HepG2 (cell line): ENCODE measurements around the gene TNFAIP1. TPM values are rescaled to one million over a fixed set of nuclear protein-coding genes. Genes with fewer than 3 reads are reported as not detected.
A peak's percentile ranks its signal among the peaks of the same experiment; 100 is the strongest.

ENCODE experiments used
- ATAC-seq: fragments of 200-7000 bp; cut with Tn5 transposase; 3 replicates; pipeline ENCODE4 v1.9.1; 2020; ENCODE audit warnings: mild to moderate bottlenecking, moderate library complexity
- BruUV-seq: library from RNA; stranded (reverse); fragments of 400-500 nt; replicated peaks from 2 replicates; lab custom pipeline; 2021; lab: Mats Ljungman, UMichigan
- CTCF ChIA-PET: fragments of 300-600 bp; formaldehyde crosslinking; extraction: SDS; loops from one replicate; lab custom pipeline; 2021; ENCODE audit warnings: low total read pairs, inconsistent platforms, low intra/inter-chr PET ratio; lab: Yijun Ruan, JAX
- POLR2A ChIA-PET: fragments of 350-600 bp; sonication (Branson Sonifier 250); formaldehyde crosslinking; loops from one replicate; lab custom pipeline; 2020; ENCODE audit warnings: antibody characterized with exemption, inconsistent platforms; lab: Yijun Ruan, JAX
- DNase-seq: peaks from one replicate; pipeline ENCODE4 v3.0.0-alpha.2; 2015; ENCODE audit warnings: low spot score
- FAIRE-seq: peaks from 3 replicates; lab custom pipeline; 2011; peaks lifted over from hg19 to GRCh38; lab: Jason Lieb, UNC
- H2AFZ ChIP-seq: one replicate; pipeline ENCODE4 v1.6.1; 2011; ENCODE audit warnings: low read length, inconsistent platforms
- H3K27ac ChIP-seq: fragments of 300-600 bp; 3 replicates; pipeline ENCODE4 v1.8.0; 2011; ENCODE audit warnings: mixed run types, mild to moderate bottlenecking, mixed read lengths, low read length, inconsistent platforms; ENCODE audit not compliant: insufficient read depth; ENCODE audit errors: extremely low read length
- H3K27me3 ChIP-seq, 2 experiments: fragments of 200-600 bp in 1 of 2; 2 replicates in 1 of 2; 3 replicates in 1 of 2; pipeline versions ENCODE4 v1.6.0 to v1.8.0; 2011; ENCODE audit warnings: low read length in 2 of 2, mild to moderate bottlenecking in 2 of 2, moderate library complexity in 2 of 2, inconsistent platforms in 1 of 2; ENCODE audit not compliant: insufficient read depth in 2 of 2, control insufficient read depth in 1 of 2
- H3K36me3 ChIP-seq, 2 experiments: fragments of 200-600 bp in 1 of 2; replicated peaks in 1 of 2; 2 replicates in 1 of 2; 3 replicates in 1 of 2; pipeline versions ENCODE4 v1.5.1 to v1.8.0; 2011; ENCODE audit warnings: low read length in 2 of 2, inconsistent platforms in 1 of 2; ENCODE audit not compliant: insufficient read depth in 2 of 2, control insufficient read depth in 1 of 2
- H3K4me1 ChIP-seq: 2 replicates; pipeline ENCODE4 v1.5.1; 2012; ENCODE audit warnings: low read length, inconsistent platforms; ENCODE audit not compliant: insufficient read depth
- H3K4me2 ChIP-seq: 2 replicates; pipeline ENCODE4 v1.6.0; 2011; ENCODE audit warnings: low read depth, low read length, inconsistent platforms
- H3K4me3 ChIP-seq, 3 experiments: fragments of 200-600 bp in 1 of 3; sonication (generic), shearing (Covaris generic) in 1 of 3; replicated peaks in 1 of 3; 2 replicates each; pipeline ENCODE4 v1.5.1; 2011 to 2016; ENCODE audit warnings: low read length in 3 of 3, inconsistent platforms in 2 of 3, low read depth in 2 of 3, mild to moderate bottlenecking in 2 of 3, control low read depth in 1 of 3, mixed read lengths in 1 of 3; ENCODE audit not compliant: insufficient read depth in 1 of 3
- H3K79me2 ChIP-seq: one replicate; pipeline ENCODE4 v1.6.1; 2011; ENCODE audit warnings: low read length, inconsistent platforms; ENCODE audit not compliant: insufficient read depth
- H3K9ac ChIP-seq: 2 replicates; pipeline ENCODE4 v1.6.0; 2011; ENCODE audit warnings: mild to moderate bottlenecking, low read depth, low read length, inconsistent platforms; ENCODE audit not compliant: insufficient read depth
- H3K9me3 ChIP-seq: 2 replicates; pipeline ENCODE4 v1.5.1; 2012; ENCODE audit warnings: mild to moderate bottlenecking, low read length
- H4K20me1 ChIP-seq: 2 replicates; pipeline ENCODE4 v1.6.0; 2011; ENCODE audit warnings: inconsistent platforms, mild to moderate bottlenecking, low read length, moderate library complexity; ENCODE audit not compliant: insufficient read depth
- AKAP8 ChIP-seq: sonication (generic); formaldehyde crosslinking; IDR thresholded peaks from 2 replicates; pipeline ENCODE4 v1.5.1; 2020; ENCODE audit warnings: mild to moderate bottlenecking, missing genetic modification reagents
- CHD4 ChIP-seq: fragments of 200-600 bp; sonication (generic); IDR thresholded peaks from 2 replicates; pipeline ENCODE4 v1.7.0; 2017; ENCODE audit warnings: mild to moderate bottlenecking, low read length, borderline replicate concordance
- EEA1 ChIP-seq: sonication (generic); formaldehyde crosslinking; IDR thresholded peaks from 2 replicates; pipeline ENCODE4 v1.5.1; 2020; ENCODE audit warnings: mild to moderate bottlenecking, missing genetic modification reagents, borderline replicate concordance
- GLMP ChIP-seq: sonication (generic); formaldehyde crosslinking; IDR thresholded peaks from 2 replicates; pipeline ENCODE4 v1.9.0; 2021; ENCODE audit warnings: missing genetic modification reagents, mild to moderate bottlenecking, borderline replicate concordance
- POLR2A ChIP-seq, 2 experiments: IDR thresholded peaks; 2 replicates each; pipeline ENCODE4 v1.6.1; 2011; ENCODE audit warnings: low read depth in 2 of 2, low read length in 2 of 2, mild to moderate bottlenecking in 1 of 2, moderate library complexity in 1 of 2; ENCODE audit not compliant: insufficient read depth in 1 of 2
- RAD51 ChIP-seq: fragments of 450-650 bp; IDR thresholded peaks from 2 replicates; pipeline ENCODE4 v1.6.1; 2016; ENCODE audit warnings: borderline replicate concordance
- RBFOX2 ChIP-seq: fragments of 200-400 bp; formaldehyde crosslinking; IDR thresholded peaks from 2 replicates; pipeline ENCODE4 v1.6.1; 2017; ENCODE audit warnings: low read depth, mild to moderate bottlenecking, low read length
- RFX1 ChIP-seq: fragments of 450-650 bp; IDR thresholded peaks from 2 replicates; pipeline ENCODE4 v1.6.1; 2017
- SALL1 ChIP-seq: sonication (generic); formaldehyde crosslinking; IDR thresholded peaks from 2 replicates; pipeline ENCODE4 v1.8.0; 2022; ENCODE audit warnings: mild to moderate bottlenecking, missing genetic modification reagents
- SMAD1 ChIP-seq: sonication (generic); formaldehyde crosslinking; IDR thresholded peaks from 2 replicates; pipeline ENCODE4 v1.4.0; 2020; ENCODE audit warnings: missing genetic modification reagents, low read depth, mild to moderate bottlenecking, borderline replicate concordance
- SPEN ChIP-seq: sonication (generic); formaldehyde crosslinking; IDR thresholded peaks from 2 replicates; pipeline ENCODE4 v1.5.1; 2020; ENCODE audit warnings: low read depth, mild to moderate bottlenecking, missing genetic modification reagents
- TAF1 ChIP-seq: sonication (generic); formaldehyde crosslinking; IDR thresholded peaks from 2 replicates; pipeline ENCODE4 v1.4.0; 2020; ENCODE audit warnings: missing genetic modification reagents
- TEAD2 ChIP-seq: sonication (generic); formaldehyde crosslinking; IDR thresholded peaks from 2 replicates; pipeline ENCODE4 v1.9.0; 2021; ENCODE audit warnings: missing genetic modification reagents
- ZBTB38 ChIP-seq: sonication (generic); formaldehyde crosslinking; IDR thresholded peaks from 2 replicates; pipeline ENCODE4 v1.5.1; 2020; ENCODE audit warnings: mild to moderate bottlenecking, missing genetic modification reagents
- ZNF333 ChIP-seq: sonication (generic); formaldehyde crosslinking; IDR thresholded peaks from 2 replicates; pipeline ENCODE4 v1.4.0; 2020; ENCODE audit warnings: mild to moderate bottlenecking, missing genetic modification reagents, borderline replicate concordance
- WGBS: methylation state at CpG from one replicate; pipeline ENCODE4 v1.1.6; 2017; ENCODE audit warnings: low lambda C conversion rate; 5-methylcytosine and 5-hydroxymethylcytosine counted together
- in situ Hi-C: cut with HindIII; loops from 2 replicates; pipeline ENCODE4 v1.10.0; 2017; ENCODE audit warnings: low pct_unique_long_range_greater_than_20kb; ENCODE audit not compliant: extremely low pct_ligation_motif_present
- intact Hi-C: fragments of 100-400 bp; cut with micrococcal nuclease; formaldehyde crosslinking; loops from one replicate; pipeline ENCODE4 v1.10.0; 2022; ENCODE audit not compliant: unreplicated experiment
- polyA plus RNA-seq, 8 experiments: library from polyadenylated mRNA; depleted of rRNA in 3 of 8; stranded (reverse) in 7 of 8; unstranded in 1 of 8; fragments of >200 nt; fragmentation: Illumina TruSeq in 4 of 8; extraction: Trizol in 4 of 8; gene quantifications; 2 replicates each; pipeline versions ENCODE4 v1.2.1 to v1.2.3, GENCODE V29; 2011 to 2016; ENCODE audit warnings: low read depth in 4 of 8, missing spikeins in 1 of 8, mixed read lengths in 1 of 8; ENCODE audit not compliant: insufficient read depth in 1 of 8
- total RNA-seq, 5 experiments: library from RNA; depleted of rRNA; stranded (reverse); fragments of >200 nt; fragmentation: Illumina TruSeq; extraction: Trizol; gene quantifications; 2 replicates each; pipeline ENCODE4 v1.2.3, GENCODE V29; 2016; ENCODE audit warnings: low read depth in 1 of 5
- TF ChIP-seq, protein P1 (sequence below): fragments of 450-650 bp; IDR thresholded peaks from 2 replicates; pipeline ENCODE4 v1.6.1; 2017; ENCODE audit warnings: mild to moderate bottlenecking
- TF ChIP-seq, protein P2 (sequence below): sonication (generic); formaldehyde crosslinking; IDR thresholded peaks from 2 replicates; pipeline ENCODE4 v1.8.1; 2023; ENCODE audit warnings: mild to moderate bottlenecking, inconsistent platforms, moderate library complexity, missing genetic modification reagents, borderline replicate concordance
- TF ChIP-seq, protein P3 (sequence below): sonication (generic); formaldehyde crosslinking; conservative IDR thresholded peaks from 2 replicates; pipeline ENCODE4 v1.5.0; 2020; ENCODE audit warnings: missing genetic modification reagents

TNFAIP1 gene
- total and polyA plus RNA-seq, 2 of the 13 experiments (the other 11 are each of a cell fraction or from before 2014, with no cell fraction given), result 17.5 to 40.6 TPM

GRCh38 chr17:28368915-28369683, 33.5 kb downstream of the TNFAIP1 start:
- H3K27ac ChIP-seq, result peak overlapping the region; percentile 92
- WGBS, result 80% methylated on average over 5 of the region's 23 CpGs
- TF ChIP-seq ZBTB38 (CRISPR knock-in tag) (peak; percentile 77), RFX1 (no peak), CHD4 (0 out of 2 replicates have a peak, but pooled peaks have one; percentile 12), SALL1 (no peak), RAD51 (no peak), EEA1 (0 out of 2 replicates have a peak, but pooled peaks have one; percentile 25), SMAD1 (CRISPR knock-in tag) (no peak), POLR2A (IDR thresholded peaks at IDR 0.05; ENCODE audit: insufficient read depth in 1 of 2, low read depth in 2 of 2, low read length in 2 of 2) (peak in 1 of 2 experiments; percentile 28; a peak in 1 of 4 replicates), AKAP8 (CRISPR knock-in tag) (peak; percentile 9; the same call in 1 of the 2 replicates), TAF1 (CRISPR knock-in tag) (no peak), ZNF333 (no peak), RBFOX2 (peak; percentile 43), SPEN (CRISPR knock-in tag) (peak; percentile 12; the same call in 1 of the 2 replicates), TEAD2 (CRISPR knock-in tag) (no peak), GLMP (CRISPR knock-in tag) (no peak)
- TF ChIP-seq, protein P1, sequence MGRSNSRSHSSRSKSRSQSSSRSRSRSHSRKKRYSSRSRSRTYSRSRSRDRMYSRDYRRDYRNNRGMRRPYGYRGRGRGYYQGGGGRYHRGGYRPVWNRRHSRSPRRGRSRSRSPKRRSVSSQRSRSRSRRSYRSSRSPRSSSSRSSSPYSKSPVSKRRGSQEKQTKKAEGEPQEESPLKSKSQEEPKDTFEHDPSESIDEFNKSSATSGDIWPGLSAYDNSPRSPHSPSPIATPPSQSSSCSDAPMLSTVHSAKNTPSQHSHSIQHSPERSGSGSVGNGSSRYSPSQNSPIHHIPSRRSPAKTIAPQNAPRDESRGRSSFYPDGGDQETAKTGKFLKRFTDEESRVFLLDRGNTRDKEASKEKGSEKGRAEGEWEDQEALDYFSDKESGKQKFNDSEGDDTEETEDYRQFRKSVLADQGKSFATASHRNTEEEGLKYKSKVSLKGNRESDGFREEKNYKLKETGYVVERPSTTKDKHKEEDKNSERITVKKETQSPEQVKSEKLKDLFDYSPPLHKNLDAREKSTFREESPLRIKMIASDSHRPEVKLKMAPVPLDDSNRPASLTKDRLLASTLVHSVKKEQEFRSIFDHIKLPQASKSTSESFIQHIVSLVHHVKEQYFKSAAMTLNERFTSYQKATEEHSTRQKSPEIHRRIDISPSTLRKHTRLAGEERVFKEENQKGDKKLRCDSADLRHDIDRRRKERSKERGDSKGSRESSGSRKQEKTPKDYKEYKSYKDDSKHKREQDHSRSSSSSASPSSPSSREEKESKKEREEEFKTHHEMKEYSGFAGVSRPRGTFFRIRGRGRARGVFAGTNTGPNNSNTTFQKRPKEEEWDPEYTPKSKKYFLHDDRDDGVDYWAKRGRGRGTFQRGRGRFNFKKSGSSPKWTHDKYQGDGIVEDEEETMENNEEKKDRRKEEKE, result no peak
- TF ChIP-seq, protein P2, sequence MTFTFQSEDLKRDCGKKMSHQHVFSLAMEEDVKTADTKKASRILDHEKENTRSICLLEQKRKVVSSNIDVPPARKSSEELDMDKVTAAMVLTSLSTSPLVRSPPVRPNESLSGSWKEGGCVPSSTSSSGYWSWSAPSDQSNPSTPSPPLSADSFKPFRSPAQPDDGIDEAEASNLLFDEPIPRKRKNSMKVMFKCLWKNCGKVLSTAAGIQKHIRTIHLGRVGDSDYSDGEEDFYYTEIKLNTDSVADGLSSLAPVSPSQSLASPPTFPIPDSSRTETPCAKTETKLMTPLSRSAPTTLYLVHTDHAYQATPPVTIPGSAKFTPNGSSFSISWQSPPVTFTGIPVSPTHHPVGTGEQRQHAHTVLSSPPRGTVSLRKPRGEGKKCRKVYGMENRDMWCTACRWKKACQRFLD, result no peak
- TF ChIP-seq, protein P3, sequence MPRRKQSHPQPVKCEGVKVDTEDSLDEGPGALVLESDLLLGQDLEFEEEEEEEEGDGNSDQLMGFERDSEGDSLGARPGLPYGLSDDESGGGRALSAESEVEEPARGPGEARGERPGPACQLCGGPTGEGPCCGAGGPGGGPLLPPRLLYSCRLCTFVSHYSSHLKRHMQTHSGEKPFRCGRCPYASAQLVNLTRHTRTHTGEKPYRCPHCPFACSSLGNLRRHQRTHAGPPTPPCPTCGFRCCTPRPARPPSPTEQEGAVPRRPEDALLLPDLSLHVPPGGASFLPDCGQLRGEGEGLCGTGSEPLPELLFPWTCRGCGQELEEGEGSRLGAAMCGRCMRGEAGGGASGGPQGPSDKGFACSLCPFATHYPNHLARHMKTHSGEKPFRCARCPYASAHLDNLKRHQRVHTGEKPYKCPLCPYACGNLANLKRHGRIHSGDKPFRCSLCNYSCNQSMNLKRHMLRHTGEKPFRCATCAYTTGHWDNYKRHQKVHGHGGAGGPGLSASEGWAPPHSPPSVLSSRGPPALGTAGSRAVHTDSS (CRISPR knock-in tag), result no peak

More at GRCh38 chr17:28368915-28369683, 33.5 kb downstream of the TNFAIP1 start:
- peak overlapping the region; percentile 74 for H3K9ac ChIP-seq
- ChIA-PET POLR2A (interaction anchor here (0.9 to 8.3 kb wide), 19 partner anchors 8 to 119 kb away, joined by 3 to 183 read pairs (median 7); partner anchors contain the start of genes IFT20, POLDIP2, SLC46A1 and TMEM97), CTCF (no interaction called here)
- peak overlapping the region; percentile 96 for H3K4me2 ChIP-seq
- H3K9me3 ChIP-seq, result no peaks in the 10 kb centered on the region
- ATAC-seq, result no peak
- DNase-seq, result no peak
- intact Hi-C loops (no loop called here), in situ Hi-C loops (no loop called here)
- peak overlapping the region; percentile 49 to 77 (median 51); a peak in 5 of 6 replicates for H3K4me3 ChIP-seq
- no peaks in the 10 kb centered on the region for H3K27me3 ChIP-seq
- H4K20me1 ChIP-seq, result no peaks in the 10 kb centered on the region
- H3K79me2 ChIP-seq, result peaks cover 7% of the 10 kb centered on the region
- no TSS peak for BruUV-seq
- peaks cover 52% of the 10 kb centered on the region for H3K4me1 ChIP-seq
- no peak overlapping the region for H2AFZ ChIP-seq
- no peak for FAIRE-seq
- peaks cover under 1 to 2% of the 10 kb centered on the region in 2 experiments; a peak in 1 of 5 replicates for H3K36me3 ChIP-seq
